Hepatocyte (in vitro differentiated cells): ENCODE data around the gene PHKB. TPM values are rescaled to one million over a fixed set of nuclear protein-coding genes. Genes with fewer than 3 reads are reported as not detected.

ENCODE experiments used
- DNase-seq: peaks from one replicate; pipeline ENCODE4 v3.0.0-alpha.2; 2016; ENCODE audit warnings: low spot score
- H2AFZ ChIP-seq: fragments of 200-600 bp; sonication (generic); 2 replicates; pipeline ENCODE4 v1.6.0; 2016; ENCODE audit warnings: antibody characterized with exemption, mild to moderate bottlenecking
- H3K27ac ChIP-seq: fragments of 200-600 bp; sonication (generic); 2 replicates; pipeline ENCODE4 v1.5.1; 2016; ENCODE audit warnings: mild to moderate bottlenecking
- H3K27me3 ChIP-seq: fragments of 200-600 bp; sonication (generic); 2 replicates; pipeline ENCODE4 v1.6.1; 2016
- H3K36me3 ChIP-seq: fragments of 200-600 bp; sonication (generic); replicated peaks from 2 replicates; pipeline ENCODE4 v1.5.1; 2016; ENCODE audit warnings: low read depth; ENCODE audit not compliant: insufficient read depth
- H3K4me1 ChIP-seq: fragments of 200-600 bp; sonication (generic); 2 replicates; pipeline ENCODE4 v1.5.1; 2016; ENCODE audit warnings: mild to moderate bottlenecking, moderate library complexity; ENCODE audit not compliant: insufficient read depth
- H3K4me2 ChIP-seq: fragments of 200-600 bp; sonication (generic); 2 replicates; pipeline ENCODE4 v1.6.0; 2016
- H3K4me3 ChIP-seq: fragments of 200-600 bp; sonication (generic); 2 replicates; pipeline ENCODE4 v1.5.1; 2016; ENCODE audit warnings: mild to moderate bottlenecking
- H3K79me2 ChIP-seq: fragments of 200-600 bp; sonication (generic); 2 replicates; pipeline ENCODE4 v1.6.0; 2017; ENCODE audit warnings: mild to moderate bottlenecking
- H3K9me2 ChIP-seq: fragments of 200-600 bp; sonication (generic); replicated peaks from 2 replicates; pipeline ENCODE4 v1.6.0; 2017; ENCODE audit warnings: mild to moderate bottlenecking; ENCODE audit not compliant: insufficient read depth
- H3K9me3 ChIP-seq: fragments of 200-600 bp; sonication (generic); 2 replicates; pipeline ENCODE4 v1.5.1; 2016; ENCODE audit warnings: low read depth, mild to moderate bottlenecking
- H4K20me1 ChIP-seq: fragments of 200-600 bp; sonication (generic); 2 replicates; pipeline ENCODE4 v1.6.0; 2016; ENCODE audit warnings: mild to moderate bottlenecking; ENCODE audit not compliant: insufficient read depth, poor library complexity, severe bottlenecking
- EZH2 ChIP-seq: fragments of 200-600 bp; sonication (generic); IDR thresholded peaks from 2 replicates; pipeline ENCODE4 v1.6.1; 2016; ENCODE audit warnings: antibody characterized with exemption, mild to moderate bottlenecking, borderline replicate concordance
- EZH2phosphoT487 ChIP-seq: fragments of 200-600 bp; sonication (generic); IDR thresholded peaks from one replicate; pipeline ENCODE4 v1.6.1; 2018; ENCODE audit warnings: antibody characterized with exemption, mild to moderate bottlenecking, low read depth, moderate library complexity; ENCODE audit not compliant: unreplicated experiment, severe bottlenecking
- WGBS: methylation state at CpG from one replicate; pipeline ENCODE4 v1.1.6; 2016; ENCODE audit warnings: low lambda C conversion rate; ENCODE audit errors: missing lambda C conversion rate; 5-methylcytosine and 5-hydroxymethylcytosine counted together
- polyA plus RNA-seq: library from polyadenylated mRNA; unstranded; fragments of >200 nt; fragmentation: Nextera tagmentation; extraction: Ambion mirVana; gene quantifications from 2 replicates; pipeline ENCODE4 v1.2.1, GENCODE V29; 2016
- total RNA-seq: library from RNA; depleted of rRNA; stranded (reverse); fragments of >200 nt; gene quantifications from 2 replicates; pipeline ENCODE4 v1.2.3, GENCODE V29; 2014
- TF ChIP-seq, protein P1 (sequence below): fragments of 200-600 bp; sonication (generic); IDR thresholded peaks from 2 replicates; pipeline ENCODE4 v1.5.1; 2016; ENCODE audit warnings: antibody characterized with exemption, mild to moderate bottlenecking; ENCODE audit not compliant: poor library complexity

Gene PHKB
- total and polyA plus RNA-seq, 2 experiments from 2014 or later = 28.7 to 71.7 TPM

DNA sequence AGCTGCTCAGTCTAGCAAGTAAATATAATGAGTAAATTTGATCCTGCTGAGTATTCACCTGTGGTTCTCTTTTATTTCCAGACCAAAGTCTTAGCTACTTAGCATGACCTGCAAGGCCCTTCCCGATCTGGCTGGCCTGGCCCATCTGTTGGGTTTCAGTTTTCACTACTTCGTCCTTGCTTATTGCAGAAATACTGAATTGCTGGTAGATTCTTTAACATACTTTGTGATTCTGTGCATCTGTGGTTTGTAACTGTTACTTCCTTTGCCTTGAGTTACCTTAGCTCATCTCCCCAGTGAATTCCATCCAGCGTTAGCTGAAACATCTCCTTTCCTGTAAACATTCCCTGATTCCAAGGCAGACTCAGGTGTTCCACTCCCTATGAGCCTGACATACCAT is 131.1 kb downstream of the PHKB start:
- TF ChIP-seq, protein P1, sequence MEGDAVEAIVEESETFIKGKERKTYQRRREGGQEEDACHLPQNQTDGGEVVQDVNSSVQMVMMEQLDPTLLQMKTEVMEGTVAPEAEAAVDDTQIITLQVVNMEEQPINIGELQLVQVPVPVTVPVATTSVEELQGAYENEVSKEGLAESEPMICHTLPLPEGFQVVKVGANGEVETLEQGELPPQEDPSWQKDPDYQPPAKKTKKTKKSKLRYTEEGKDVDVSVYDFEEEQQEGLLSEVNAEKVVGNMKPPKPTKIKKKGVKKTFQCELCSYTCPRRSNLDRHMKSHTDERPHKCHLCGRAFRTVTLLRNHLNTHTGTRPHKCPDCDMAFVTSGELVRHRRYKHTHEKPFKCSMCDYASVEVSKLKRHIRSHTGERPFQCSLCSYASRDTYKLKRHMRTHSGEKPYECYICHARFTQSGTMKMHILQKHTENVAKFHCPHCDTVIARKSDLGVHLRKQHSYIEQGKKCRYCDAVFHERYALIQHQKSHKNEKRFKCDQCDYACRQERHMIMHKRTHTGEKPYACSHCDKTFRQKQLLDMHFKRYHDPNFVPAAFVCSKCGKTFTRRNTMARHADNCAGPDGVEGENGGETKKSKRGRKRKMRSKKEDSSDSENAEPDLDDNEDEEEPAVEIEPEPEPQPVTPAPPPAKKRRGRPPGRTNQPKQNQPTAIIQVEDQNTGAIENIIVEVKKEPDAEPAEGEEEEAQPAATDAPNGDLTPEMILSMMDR = no peak
- no peak for TF ChIP-seq EZH2
- TF ChIP-seq EZH2phosphoT487 = no peak

DNA sequence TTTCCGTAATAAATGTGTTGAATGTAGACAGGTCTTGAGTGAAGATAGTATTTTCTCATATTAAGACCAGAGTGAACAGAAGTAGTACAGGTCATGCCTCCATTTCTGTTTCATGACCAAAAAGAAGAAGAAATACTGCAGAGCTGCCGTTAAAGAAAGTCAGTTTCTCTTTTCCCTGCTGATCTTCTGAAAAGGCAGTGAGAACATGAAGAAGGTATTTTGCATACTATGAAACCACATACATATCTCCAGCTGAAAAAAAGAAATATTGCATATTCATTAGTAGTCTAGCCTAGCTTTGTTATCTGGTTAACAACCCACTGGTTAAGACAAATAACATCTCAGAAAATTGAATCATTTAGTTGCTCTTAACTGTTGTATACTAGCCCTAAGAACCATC is 138.4 kb downstream of the PHKB start:
- H4K20me1 ChIP-seq = no peaks in the 10 kb centered on the region
- TF ChIP-seq, protein P1 = no peak
- TF ChIP-seq EZH2phosphoT487 (no peak), EZH2 (no peak)
- no peak overlapping the region for H3K27ac ChIP-seq
- H2AFZ ChIP-seq = no peak overlapping the region
- no peaks in the 10 kb centered on the region for H3K9me2 ChIP-seq
- no peaks in the 10 kb centered on the region for H3K9me3 ChIP-seq
- H3K4me1 ChIP-seq = no peaks in the 10 kb centered on the region
- DNase-seq = no peak
- no peaks in the 10 kb centered on the region for H3K36me3 ChIP-seq
- no peaks in the 10 kb centered on the region for H3K27me3 ChIP-seq
- no peaks in the 10 kb centered on the region for H3K79me2 ChIP-seq
- WGBS = 92% methylated on average over 2 of the region's 2 CpGs
- no peak overlapping the region for H3K4me2 ChIP-seq
- no peak overlapping the region for H3K4me3 ChIP-seq

More for the DNA sequence above, 131.1 kb downstream of the PHKB start:
- Histone ChIP-seq H3K4me2 (no peak overlapping the region), H4K20me1 (no peaks in the 10 kb centered on the region), H3K79me2 (no peaks in the 10 kb centered on the region), H3K27ac (no peak overlapping the region), H3K27me3 (no peaks in the 10 kb centered on the region), H3K9me2 (no peaks in the 10 kb centered on the region), H2AFZ (no peak overlapping the region), H3K4me1 (no peaks in the 10 kb centered on the region), H3K36me3 (no peaks in the 10 kb centered on the region), H3K9me3 (no peaks in the 10 kb centered on the region), H3K4me3 (no peak overlapping the region)
- 69% methylated on average over 3 of the region's 3 CpGs for WGBS
- DNase-seq = no peak

GRCh38 chr16:47600376-47600775 is 139.2 kb downstream of the PHKB start:
- H4K20me1 ChIP-seq = no peaks in the 10 kb centered on the region
- no peaks in the 10 kb centered on the region for H3K4me1 ChIP-seq
- H2AFZ ChIP-seq = no peak overlapping the region
- no peaks in the 10 kb centered on the region for H3K27me3 ChIP-seq
- H3K4me3 ChIP-seq = no peak overlapping the region
- H3K79me2 ChIP-seq = no peaks in the 10 kb centered on the region
- H3K9me2 ChIP-seq = no peaks in the 10 kb centered on the region
- no peak overlapping the region for H3K27ac ChIP-seq
- no peak for DNase-seq
- no peaks in the 10 kb centered on the region for H3K36me3 ChIP-seq
- H3K9me3 ChIP-seq = no peaks in the 10 kb centered on the region
- H3K4me2 ChIP-seq = no peak overlapping the region
- TF ChIP-seq EZH2phosphoT487 = no peak
- TF ChIP-seq EZH2 = no peak
- TF ChIP-seq, protein P1 = no peak
- 98% methylated on average over 6 of the region's 6 CpGs for WGBS

- no peaks in the 10 kb centered on the region for H3K79me2 ChIP-seq
- DNase-seq = no peak
- no peaks in the 10 kb centered on the region for H3K9me2 ChIP-seq
- no peaks in the 10 kb centered on the region for H3K36me3 ChIP-seq
- no peak overlapping the region for H2AFZ ChIP-seq
- H3K27ac ChIP-seq = no peak overlapping the region
- H3K4me2 ChIP-seq = no peak overlapping the region
- no peaks in the 10 kb centered on the region for H3K4me1 ChIP-seq
- H4K20me1 ChIP-seq = no peaks in the 10 kb centered on the region
- no peaks in the 10 kb centered on the region for H3K9me3 ChIP-seq
- TF ChIP-seq EZH2phosphoT487 = no peak
- TF ChIP-seq, protein P1 = no peak
- no peak for TF ChIP-seq EZH2
- H3K27me3 ChIP-seq = no peaks in the 10 kb centered on the region
- H3K4me3 ChIP-seq = no peak overlapping the region
Measured at GRCh38 chr16:47604306-47604705, 143.2 kb downstream of the PHKB start.
